ENCODE measurements around the gene QRICH1.

QRICH1 gene

DNA sequence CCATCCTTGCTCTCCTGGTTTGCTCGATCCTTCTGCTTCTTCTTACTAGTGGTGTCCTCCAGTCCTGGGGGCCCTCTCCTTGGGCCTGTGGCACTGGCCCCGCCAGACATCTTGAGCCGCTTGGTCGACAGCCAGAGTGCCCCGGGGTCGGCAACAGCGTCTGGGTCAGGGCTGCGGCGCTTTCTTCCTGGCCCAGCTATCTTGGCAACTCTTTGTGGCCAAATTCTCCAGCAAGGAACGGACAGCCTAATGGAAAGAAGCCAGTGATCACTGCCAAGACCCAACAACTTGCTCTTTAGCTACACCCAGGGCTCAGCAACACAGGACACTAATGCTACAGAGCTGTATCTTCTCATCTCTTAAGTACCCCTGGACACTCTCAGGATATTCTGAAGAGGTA, 25.2 kb upstream of the QRICH1 start:
- no peak for DNase-seq (ENCODE audit: low spot score)

DNA sequence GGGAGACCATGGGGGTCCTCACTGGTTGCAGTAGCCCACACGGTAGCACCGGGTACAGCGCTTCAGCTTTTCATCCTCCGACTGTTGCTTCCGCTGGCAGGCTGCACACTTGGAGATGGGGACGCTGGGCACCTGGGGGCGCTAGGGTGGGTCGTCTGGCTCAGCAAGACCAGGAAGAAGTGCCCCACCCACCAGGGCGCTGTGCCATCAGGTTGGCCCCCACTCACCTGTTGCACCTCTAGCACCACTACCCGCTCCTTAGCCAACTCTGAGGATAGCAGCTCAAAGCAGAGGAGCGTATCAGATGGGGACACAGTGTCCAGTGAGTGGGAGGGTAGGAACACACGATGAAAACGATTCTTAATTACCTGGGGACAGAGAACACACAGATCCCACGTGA, 18.4 kb upstream of the QRICH1 start:
- DNase-seq (ENCODE audit: low spot score), result no peak

DNA sequence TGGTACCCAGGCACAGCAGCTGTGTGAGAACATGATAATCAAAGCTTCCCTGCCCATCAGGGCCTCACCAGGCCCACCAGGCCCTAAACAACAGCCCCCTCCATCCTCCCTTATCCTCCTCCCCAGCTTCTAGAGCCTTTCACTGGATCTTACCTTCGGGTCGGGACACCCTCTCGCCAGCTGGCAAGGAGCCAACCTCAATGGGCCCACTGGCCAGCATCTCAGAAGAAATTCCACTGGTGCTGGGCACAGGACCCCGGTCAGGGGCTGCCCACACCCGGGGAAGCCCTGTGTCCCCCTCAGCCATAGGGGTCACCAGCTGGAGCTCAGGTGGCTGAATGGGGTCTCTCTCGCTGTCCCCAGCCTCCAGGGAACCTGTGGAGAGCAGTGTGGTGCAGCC, 17.5 kb upstream of the QRICH1 start:
- no peak for DNase-seq (ENCODE audit: low spot score)

DNA sequence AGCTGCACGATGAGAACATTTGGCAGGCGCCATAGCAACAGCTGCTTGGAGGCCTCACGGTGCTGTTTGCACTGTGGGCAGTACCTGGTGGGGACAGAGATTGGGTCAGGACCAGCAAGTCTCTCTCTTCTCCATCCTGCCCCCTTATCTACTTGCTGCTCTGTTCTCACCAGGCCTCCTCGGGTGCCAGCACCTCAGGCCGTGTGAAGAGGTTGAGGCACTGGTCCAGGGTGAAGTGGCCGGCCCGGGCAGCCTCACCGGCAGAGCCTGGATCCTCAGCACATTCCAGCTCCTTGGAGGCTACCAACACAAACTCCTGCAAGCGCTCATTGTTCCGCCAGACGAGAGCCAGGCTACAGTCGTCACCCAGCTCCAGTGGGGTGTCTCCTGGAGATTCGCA, 16.9 kb upstream of the QRICH1 start:
- no peak for DNase-seq (ENCODE audit: low spot score)

DNA sequence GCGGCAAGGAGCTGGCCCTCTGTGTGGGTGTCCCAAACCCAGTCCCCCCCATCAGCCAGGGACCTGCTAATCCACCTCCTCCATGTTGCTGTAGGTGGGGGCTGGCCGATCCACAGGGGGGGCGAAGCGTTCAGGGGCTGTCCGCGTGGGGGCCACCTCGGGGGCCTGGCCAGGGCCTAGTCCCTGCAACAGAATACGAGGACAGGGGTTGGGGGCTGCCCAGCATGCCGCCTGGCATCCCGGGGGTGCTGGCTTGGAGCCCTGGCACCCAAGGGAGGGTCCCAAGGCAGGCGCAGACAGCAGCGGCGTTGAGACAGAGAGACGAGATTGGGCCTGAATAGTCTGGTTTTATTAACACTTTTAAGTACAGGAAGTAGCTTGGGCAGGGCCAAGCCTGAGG, 14.5 kb upstream of the QRICH1 start:
- no peak for DNase-seq (ENCODE audit: low spot score)

DNA sequence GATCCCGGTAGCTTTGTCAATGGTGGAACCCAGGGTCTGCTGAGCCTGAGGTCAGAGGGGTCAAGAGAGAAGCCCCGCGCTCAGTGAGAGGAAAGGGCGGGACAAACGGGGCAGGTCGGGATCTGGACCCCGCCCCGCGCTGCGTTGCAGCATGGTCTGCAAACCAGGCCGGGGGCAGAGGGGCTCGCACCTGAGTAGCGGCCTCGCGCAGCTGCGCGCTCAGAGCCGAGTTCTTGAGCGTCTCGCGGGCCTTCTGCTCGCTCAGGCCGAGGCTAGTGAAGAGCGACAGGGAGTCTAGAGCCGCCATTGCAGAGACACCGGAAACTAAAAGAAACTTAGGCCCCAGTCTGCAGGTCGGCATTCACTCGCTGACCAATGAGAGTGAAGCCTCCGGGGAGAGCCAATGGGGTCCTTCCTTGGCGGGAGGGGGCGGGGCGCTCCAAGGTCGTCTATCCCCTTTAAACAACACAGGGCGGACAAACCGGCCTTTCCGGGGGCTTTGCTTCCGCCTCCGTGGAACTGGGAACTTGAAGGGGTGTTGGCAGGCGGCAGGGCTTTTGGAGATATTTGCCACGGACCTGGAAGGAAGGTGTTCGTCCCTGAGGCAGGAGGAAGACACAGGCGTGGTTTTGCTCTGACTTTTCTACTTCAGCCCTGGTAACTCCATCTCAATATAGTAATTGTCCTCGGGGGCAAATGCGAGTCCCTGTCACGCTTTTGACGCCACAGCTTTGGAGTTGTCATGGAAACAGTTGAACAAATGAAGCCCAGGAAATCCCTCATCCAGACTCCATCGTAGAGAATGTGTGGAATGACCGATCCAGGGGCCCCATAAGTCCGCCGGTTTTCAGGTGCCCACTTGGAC, 10.8 kb upstream of the QRICH1 start, which contains the start of gene QARS1:
Gene QARS1, minus strand, starts transcription at position 331 of the 865 bp plus-strand sequence. Its CDS starts 24 bp downstream, at position 307.
- peak; percentile 96 for DNase-seq (ENCODE audit: low spot score)

DNA sequence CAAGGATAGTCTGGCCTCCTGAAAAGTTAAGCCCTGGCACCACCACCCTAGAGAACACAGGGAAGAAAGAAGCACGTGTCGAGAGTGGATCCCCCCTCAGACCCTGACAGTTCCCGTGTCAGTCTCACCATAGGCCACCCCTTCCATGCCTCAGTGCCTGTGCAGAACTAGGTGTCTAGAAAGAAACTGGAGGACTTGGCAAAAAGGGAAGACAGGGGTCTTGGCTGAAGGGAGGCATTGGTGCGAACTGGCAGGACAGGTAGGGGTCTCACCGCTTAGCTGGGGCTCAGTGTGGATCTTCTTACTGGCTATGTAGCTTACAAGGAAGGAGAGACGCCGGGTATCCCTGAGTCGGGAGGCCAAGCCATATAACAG, 10.2 kb upstream of the QRICH1 start:
- no peak for DNase-seq (ENCODE audit: low spot score)

DNA sequence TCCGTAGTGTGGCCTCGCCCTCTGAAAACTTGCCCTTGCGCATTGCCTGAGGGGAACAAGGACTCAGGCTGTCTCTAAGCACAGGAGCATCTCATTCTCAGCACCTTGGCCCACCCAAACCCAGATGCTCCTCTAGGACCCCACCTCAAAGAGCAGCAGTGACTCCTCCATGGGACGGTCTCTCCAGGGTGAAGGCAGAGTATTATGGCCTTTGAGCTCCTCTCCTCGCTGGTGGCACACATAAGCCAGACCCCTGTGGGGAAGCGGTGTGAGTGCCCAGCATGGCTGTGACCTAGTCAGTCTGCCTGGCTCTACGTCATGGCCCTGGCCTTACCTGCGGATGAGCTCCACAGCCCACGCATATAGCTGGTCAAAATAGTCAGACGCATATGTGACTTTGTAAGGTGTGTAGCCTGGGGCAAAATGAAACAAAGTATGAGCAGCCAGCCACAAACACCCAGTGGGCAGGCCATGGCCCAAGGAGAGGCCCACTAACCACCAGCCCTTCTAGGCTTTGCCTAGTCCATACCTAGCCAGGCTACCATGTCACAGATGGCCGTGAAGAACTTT, 6.3 kb upstream of the QRICH1 start:
- no peak for DNase-seq (ENCODE audit: low spot score)

DNA sequence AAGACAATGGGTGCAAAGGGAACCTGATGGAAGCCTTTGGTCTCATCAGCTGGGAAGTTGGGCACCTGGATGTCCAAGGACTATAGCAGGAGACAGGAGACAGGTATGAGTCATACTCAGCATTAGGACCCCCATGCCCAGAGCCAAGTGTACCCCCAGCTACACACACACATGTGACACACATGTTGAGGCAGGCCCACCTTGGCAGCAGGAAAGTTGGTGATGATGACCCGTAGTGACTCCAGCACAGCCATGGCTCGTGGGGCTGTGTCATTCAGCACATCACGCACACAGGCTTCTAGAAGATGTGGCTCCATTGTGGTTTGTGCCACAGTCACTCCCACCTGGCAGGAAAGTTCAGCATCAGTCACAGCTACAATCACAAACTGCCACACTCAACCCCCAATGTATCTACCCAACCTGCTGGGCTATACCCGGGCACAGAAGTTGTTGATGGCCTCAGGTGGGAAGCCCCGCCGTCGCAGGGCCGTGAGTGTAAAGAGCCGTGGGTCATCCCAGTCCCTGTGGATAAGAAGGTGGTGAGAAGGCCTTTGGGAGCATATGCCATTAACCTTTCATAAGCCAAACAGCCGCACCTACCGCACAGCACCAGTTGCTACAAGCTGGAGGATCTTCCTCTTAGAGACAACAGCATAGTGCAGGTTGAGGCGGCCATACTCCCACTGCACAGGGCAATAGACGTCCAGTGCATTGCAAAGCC, 5.2 kb upstream of the QRICH1 start:
- DNase-seq (ENCODE audit: low spot score), result no peak

DNA sequence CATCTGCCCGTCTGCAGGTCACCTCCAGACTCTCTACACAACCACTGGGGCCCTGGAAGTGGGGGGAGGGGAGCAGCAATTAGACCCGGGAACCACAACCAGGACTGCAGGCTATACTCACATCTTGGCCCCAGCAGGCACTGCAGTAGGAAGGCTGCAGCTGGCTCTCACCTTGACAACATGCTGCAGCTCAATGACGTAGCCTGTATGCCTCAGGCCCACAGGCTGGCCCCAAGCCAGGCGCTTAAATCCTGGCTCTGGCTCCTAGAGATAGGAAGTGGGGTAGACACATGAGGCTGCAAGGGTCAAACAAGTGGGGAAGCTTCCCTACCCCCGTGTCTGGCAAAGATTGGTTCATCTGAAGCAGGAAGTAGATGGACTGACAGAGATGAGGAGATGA, 4.6 kb upstream of the QRICH1 start:
- no peak for DNase-seq (ENCODE audit: low spot score)

DNA sequence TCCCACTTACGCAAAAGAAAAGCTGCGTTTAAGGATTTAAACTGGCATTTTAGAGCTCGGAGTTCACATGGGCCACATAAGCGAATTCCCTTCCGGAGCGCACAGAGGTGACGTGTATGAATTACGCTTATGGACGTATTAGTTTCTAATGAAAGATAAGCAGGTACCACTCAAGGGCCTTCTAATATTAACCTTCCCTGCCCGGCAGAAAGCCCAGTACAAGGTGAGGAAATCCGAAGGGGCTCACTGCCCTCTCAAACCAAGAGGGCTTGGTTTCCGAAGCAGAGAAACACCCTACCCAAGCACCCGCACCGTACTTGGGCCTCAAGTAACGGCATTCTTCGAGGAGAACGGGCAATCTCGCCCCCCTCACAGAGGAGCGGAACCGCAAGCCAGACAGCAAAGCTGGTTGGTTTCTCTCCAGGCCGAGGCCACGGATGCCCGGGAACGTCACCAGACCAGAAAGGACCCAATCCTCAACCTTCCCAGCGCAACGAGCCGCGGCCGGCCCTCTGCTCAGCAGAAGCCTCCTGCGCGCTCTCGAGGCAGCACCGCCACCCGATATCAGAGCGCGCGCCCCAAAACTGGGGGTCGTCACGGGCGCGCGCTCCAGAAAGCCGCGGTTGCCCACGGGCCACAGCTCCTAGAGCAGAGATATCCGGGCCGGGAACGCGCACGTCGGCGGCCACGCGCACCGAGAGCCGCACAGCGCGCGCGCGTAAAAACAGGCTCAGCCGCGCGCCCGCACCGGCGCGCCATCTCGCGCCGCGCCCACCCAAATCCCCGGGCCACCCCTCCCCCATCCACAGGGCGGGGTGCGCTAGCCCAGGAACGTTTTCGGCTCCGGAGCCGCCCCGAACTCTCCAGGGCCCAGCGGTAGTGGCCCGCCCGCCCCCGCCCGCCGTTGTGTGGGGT, 676 bp downstream of the QRICH1 start:
- DNase-seq (ENCODE audit: low spot score), result peak; percentile 81

DNA sequence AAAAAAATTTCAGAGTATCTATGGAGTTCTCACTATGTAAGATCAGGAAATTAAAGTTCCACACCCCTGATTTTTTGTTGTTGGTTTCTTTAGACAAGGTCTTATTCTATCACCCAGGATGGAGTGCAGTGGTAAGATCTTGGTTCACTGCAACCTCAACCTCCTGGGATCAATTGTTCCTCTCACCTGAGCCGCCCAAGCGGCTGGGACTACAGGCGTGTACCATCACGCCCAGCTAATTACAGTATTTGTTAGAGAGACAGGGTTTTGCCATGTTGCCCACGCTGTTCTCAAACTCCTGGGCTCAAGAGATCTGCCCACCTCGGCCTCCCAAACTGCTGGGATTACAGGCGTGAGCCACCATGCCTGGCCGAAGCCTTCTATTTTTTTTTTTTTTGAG, 12.4 kb downstream of the QRICH1 start:
- DNase-seq (ENCODE audit: low spot score), result no peak

DNA sequence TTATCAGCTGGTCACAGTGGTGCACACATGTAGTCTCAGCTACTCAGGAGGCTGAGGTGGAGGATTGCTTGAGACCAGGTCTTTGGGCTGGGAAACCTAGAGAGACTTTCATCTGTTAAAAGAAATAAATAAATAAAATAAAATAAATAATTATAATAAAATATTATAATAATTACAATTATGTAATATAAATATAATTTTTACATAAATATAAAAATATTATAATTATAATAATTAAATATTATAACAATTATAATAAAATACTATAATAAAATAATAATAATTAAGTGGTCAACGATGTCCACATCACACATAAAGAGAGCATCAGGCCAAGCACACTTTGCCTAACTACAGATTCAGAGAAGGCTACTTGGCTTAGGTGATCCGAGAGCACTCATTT, 14.6 kb downstream of the QRICH1 start:
- no peak for DNase-seq (ENCODE audit: low spot score)

DNA sequence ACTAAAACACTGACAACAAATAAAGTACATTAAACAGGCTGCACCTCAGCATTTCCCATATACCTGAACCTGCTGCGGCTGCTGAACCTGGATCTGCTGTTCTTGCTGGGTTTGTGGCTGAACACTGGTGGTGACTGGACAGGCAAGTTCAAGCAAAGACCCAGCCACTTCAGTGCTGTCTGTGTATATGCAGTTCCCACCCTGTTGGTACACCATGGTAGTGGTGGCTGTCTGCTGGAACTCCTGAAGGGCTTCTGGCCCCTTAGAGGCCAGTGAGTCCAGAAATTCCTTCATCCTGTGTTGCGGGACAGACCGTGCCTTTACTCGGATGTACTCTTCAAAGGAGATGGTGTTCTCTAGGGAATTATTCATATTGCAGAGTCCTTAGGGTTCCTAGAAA, 17.2 kb downstream of the QRICH1 start:
- DNase-seq (ENCODE audit: low spot score), result no peak

DNA sequence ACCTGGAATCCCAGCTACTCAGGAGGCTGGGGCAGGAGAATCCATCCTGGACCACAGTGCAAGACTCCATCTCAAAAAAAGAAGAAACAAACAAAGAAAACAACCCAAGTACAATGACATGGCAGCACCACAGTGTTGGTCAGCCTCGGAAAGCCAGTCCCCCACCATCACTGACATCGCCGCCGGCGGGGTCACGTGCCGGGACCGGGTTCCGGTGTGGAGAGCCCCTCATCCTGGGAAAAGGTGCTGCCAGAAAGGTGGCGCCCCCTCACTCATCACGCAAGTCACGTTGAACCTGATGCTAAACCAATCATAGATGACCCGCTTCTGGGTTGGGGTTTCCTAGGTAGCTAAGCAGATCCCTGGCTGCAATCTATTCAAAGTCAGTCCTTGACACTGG, 17.8 kb downstream of the QRICH1 start:
- no peak for DNase-seq (ENCODE audit: low spot score)

DNA sequence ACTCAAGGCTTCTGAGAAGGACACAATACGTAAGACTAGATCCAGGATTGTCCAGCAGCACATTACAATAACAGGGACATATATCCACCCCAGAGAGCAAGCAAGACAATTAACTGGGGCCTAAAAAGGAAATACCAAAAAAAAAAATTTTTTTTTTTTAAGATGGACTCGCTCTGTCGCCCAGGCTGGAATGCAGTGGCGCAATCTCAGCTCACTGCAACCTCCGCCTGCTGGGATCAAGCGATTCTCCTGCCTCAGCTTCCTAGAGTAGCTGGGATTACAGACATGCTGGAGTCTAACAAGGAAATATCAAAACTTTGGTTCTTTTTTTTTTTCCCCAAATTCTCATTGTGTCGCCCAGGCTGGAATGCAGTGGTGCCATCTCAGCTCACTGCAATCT, 35.9 kb downstream of the QRICH1 start:
- DNase-seq (ENCODE audit: low spot score), result no peak

DNA sequence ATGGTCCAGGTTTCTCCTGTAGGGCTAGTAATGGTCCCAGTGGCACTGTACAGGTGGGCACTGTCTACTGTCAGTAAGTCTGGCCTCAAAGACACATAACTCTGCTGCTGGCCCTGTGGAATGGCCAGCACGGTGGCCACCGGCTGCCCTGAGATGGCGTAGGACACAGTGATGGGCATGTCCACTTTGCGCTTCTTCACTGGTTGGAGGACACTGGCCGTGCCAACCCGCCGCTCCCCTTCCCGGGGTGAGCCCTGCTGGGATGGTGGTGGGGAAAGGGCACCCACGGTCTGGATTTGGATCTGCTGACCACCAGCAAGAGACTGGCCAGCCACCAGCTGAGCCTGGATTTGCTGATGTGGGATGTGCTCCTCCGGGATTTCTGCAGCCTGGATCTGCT, 36.6 kb downstream of the QRICH1 start:
- DNase-seq (ENCODE audit: low spot score), result no peak

DNA sequence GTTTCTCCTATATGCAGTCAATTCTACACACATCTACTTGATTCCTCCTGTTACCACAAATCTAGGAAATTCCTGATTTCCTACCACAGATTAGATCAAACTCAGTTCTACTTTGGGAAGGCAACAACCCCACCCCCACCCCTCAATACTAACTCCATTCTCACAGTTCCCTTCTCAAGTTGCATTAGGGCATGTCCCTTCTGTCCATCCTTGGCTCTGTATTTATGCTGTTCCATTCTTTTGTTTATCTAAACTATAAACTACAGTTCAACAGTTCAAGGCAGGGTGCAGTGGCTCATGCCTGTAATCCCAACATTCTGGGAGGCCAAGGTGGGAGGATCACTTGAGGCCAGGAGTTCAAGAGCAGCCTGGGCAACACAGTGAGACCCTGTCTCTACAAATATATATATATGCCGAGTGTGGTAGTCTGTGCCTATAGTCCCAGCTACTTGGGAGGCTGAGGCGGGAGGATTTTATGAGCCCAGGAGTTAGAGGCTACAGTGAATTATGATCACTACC, 39.5 kb downstream of the QRICH1 start:
- no peak for DNase-seq (ENCODE audit: low spot score)

DNA sequence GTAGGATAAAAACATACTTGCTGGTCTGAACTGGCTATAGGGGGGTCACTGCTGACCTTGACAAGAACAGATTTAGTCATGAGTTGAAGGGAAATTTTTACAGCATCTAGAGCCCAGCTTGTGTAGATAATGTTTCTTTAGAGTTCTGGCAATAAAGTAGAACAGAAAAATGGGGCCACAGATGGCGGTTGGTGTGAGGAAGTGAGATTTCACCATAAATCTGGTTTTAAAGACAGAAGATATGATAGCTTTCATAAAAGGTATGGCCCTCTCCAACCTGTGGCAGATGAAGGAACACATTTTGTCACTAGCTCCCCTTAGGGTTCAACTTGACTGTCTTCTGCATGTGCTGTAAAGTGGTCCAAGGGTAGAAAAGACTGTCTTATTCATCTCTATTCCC, 40.3 kb downstream of the QRICH1 start:
- DNase-seq (ENCODE audit: low spot score), result no peak

DNA sequence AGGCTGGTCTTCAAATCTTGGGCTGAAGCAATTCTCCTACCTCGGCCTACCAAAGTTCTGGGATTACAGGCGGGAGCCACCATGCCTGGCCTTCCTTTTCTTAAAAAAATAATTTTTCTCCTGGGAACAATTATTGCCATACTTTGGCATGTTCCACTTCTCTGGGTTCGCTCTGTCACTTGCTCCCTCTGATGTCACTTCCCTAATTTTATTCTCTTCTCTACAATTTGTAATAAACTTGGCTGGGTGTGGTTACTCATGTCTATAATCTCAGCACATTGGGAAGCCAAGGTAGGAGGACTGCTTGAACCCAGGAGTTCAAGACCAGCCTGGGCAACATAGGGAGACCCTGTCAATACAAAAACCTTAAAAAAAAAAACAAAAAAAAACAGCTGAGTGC, 58.6 kb downstream of the QRICH1 start:
- DNase-seq (ENCODE audit: low spot score), result no peak

DNA sequence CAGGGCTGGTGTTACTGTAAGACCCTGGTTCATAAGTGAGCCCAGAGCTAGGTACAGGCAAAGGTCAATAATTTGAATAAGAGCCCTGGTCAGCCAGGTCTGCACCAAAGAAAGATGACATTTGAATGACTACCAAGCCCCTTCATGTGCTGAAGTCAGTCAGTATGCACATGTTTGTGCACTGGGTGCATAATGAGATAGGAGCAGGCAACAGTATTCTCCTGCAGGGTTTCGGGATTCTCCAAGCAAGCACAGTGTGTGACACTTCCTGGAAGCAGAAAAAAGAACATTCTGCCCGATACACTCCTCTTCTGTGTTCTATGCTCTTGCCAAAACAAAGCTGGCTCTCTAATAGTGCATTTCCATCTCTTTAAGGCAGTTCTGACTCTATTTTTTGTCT, 59.2 kb downstream of the QRICH1 start:
- DNase-seq (ENCODE audit: low spot score), result no peak

Measured in AG20443 (cell line).